HG03460 (cell line): Measurements from ENCODE around the gene SNX13.

Source experiments
- ATAC-seq: cut with Tn5 transposase; IDR thresholded peaks from one replicate; pipeline ENCODE4 v1.9.1; 2021; ENCODE audit not compliant: unreplicated experiment

SNX13 gene

DNA sequence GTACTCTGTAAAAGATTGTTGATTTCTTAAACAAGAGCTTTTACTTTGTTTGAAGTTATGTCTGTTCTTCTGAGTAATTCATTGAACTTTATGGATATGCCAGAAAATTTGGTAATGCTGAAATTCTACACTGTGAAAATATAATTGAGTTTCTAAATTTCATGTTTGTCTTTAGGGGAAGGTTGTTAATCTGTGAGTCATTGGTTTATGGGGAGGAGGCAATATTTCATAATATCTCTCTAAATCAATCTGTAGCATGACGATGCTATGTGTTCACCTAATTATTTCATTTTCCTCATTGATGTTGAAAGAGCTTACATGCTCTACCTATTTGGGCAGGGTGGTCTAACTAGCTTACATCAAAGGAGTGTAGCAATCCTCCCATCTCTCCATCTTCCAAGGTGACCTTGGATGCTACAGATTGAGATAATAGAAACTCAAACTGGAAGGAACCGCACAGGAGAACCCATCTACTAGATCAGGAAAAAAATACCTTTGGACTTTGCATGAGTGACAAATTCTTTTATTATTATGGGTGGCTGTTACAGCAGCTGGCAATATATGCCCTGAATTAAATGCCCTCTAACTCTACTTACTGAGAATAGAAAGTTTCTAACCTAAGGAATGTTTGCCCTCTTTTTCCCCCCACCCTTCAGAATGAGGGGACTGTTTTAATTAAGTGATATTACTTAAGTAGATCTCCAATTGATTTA is 8.4 kb upstream of the SNX13 start:
- ATAC-seq: no peak

DNA sequence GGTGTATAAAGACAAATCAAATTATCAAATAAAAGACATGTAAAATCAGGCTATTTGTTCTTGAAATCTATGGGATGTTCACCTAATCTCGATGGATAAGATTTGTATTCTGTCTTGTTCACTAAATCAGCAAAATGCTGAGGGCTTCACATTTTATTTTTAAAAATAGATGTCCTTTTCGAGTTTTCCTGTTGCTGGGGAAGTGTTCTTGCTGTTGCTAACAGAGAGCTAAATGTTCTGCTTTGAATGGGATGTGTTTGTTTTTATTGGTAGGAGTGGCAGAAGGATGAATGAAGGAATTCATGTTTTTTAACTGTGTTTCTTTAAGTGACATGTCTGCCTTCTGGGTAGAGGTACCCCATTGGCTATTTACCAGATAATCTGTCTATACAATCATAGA is 7.3 kb upstream of the SNX13 start:
- no peak for ATAC-seq

DNA sequence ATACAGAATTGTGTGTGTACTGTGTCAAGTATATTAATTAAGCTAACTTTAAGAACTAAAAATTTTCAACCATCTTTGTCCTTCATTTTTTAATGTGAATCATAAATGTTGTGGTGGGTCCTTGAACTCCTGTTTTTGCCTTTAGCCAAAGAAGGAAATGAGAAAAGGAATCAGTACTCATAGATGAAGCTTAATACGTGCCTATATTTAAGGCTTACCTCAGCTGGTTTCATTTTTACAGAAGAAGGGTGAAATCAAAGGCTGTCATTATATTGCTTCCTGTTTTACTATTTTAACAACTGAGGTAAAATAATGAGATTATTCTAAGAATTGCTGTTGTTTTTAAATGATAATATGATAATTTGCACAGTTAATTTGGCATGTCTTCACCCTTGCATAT is 6.3 kb upstream of the SNX13 start:
- ATAC-seq: no peak

DNA sequence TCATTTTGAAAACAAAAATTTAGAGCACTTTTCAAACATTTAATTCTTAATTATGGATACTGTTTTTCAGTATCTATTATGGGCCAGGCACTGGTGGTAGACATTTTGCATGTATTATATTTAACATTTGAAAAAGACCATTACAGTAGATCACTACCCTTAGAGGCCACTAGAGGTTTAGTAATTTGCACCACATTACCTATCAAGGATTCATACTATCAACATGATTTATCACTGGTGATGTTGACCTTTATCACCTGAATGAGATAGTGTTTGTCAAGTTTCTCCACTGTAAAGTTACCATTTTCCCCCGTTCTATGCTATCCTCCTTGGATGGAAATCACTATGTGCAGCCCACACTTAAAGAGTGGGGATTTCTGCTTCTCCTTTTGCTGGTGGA is 4.4 kb upstream of the SNX13 start:
- no peak for ATAC-seq

DNA sequence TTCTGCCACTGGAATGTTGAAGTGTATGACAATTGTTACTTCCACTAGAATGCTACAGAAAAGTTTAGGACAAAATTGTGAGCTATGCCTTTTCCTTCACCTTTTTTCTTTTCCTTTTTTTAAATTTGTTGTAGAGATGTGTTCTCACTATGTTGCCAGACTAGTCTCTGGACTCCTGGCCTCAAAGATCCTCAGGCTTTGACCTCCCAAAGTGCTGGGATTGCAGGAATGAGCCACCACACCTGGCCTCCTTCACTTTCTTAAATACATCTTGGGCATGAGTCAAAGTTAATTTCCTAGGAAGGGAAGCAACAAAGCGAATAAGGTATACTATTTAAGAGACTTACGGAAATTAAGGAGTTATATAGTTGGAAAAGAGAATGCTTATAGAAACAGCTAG is 2.7 kb upstream of the SNX13 start:
- no peak for ATAC-seq

DNA sequence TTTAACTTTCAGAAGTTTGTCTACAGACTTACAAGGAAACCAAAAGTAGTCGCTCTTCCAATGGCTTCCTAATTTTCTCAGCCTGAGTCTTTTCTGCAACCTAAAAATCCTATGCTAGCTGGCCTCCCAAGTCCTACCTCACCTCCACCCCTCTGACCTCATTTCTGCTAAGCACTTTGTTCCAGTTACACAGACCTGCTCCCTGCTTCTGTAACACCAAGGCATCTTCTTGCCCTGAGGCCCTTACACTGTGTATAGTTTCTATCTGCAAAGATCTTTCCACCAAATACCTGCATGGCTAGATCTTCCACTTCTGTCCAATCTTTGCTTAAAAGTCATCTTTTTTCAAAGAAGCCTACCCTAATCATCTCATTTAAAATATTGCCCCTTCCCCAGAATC is 1.9 kb upstream of the SNX13 start:
- no peak for ATAC-seq

DNA sequence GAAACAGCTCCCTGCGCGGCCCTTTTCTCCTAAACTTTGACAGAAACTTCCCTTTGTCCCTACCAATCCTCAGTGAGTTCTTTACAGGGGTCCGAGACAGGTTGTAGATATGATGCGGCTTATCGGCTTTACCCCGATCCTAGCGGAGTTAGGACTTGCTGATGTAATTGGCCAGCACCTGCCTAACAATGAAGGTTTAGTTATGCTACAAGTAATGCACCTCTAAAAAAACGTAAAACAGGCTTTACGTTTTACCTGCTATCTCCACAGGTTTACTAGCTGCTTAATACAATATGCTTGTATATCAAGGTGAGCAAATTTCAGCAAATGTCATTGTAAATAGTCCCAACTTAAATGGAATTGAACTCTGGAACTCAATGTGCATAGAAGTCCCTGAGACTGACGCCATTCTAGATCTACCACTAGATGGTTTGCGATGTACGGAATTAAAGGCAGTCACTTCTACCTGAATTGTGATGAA is 697 bp upstream of the SNX13 start:
- no peak for ATAC-seq

DNA sequence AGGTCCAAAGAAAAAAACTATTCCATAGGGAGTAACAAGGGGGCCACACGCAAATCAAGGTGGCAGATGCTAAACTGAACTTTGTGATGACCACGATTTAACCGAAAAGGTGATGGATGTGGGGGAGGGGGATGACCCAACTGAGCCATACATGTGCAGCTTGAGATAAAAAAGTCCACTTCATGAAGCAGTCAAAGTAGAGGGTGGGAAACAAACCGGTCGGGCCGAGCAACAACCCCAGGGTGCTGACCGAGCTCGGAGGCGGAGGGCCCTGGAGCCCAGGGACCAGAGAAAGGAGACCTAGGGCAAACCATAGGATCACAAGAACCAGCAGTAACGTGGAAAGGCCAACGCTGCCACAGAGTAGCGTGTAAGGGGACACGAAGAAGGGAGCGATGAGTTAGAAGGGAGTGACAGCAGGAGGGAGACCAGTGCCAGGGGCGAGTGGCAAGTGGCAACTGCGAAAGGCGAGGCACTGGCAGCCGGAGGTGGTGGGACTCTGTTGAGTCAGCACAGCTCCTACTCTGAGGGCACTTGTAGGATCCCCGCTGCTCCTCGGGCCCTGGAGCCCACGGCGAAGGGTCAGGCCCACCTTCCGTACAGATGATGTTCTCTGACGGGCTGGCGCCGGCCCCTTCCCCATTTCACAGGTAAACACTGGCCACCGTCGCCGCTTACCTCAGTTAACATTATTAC is 540 bp downstream of the SNX13 start:
- ATAC-seq: peak; percentile 42

DNA sequence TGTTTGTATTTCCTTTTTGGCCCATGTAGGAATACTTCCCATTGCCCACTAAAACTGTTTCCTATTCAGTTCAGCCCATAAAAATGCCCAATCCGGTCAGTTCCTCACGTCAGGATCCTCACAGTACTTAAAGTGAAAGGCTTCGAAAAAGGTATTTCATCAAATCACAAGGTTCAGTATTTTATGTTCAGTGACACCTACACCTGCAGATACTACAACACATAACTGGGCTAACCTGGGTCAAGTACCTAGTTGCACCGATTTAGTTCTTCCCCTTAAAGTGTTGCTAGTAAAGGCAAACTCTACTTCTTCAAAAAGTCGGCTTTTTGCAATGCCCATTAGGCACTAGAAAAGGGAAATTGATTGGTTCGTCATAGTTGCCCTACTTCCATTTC is 1.1 kb downstream of the SNX13 start:
- no peak for ATAC-seq

DNA sequence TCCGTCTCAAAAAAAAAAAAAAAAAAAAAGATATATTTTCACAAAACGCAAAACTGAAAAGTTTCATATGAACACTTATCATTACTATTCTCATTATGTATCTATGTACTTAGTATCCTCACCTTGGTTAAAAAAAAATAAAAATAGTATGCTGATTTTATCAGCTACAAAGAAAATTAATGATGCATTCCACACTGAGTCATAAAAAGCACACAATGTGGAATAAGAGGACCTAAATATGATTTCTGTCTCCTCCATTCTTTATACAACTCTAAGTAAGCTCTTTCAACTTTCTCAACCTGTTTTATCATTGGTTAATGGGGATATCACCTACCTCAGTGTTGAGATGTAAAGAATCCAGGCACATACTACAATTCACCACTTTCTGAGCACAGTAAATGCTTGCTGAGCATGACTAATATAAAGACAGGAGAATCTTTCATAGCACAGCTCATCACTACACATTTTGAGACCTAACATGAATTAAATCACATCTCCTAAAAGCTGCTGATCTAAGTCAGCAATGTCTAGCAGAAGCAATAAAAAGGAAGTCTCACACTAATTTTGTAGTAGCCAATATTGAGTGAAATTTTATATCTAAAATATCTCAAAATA is 2.7 kb downstream of the SNX13 start:
- no peak for ATAC-seq

DNA sequence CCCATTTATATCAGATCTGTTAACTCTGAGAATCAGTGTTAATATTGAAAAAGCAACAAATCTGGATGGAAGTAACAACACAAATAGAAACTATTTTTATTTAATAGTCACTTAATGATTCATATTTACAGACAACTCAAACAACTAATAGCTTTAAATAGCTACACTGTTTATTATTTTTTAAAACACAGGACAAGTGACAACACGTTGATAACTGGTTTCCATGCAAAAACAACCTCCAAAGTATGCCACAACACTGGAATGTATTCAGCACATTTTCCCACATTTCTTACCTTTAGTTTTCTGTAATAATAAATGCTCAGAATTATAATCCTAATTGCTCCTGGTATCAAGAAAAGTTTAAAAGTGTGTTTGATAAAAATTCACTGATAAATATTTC is 4.0 kb downstream of the SNX13 start:
- no peak for ATAC-seq

DNA sequence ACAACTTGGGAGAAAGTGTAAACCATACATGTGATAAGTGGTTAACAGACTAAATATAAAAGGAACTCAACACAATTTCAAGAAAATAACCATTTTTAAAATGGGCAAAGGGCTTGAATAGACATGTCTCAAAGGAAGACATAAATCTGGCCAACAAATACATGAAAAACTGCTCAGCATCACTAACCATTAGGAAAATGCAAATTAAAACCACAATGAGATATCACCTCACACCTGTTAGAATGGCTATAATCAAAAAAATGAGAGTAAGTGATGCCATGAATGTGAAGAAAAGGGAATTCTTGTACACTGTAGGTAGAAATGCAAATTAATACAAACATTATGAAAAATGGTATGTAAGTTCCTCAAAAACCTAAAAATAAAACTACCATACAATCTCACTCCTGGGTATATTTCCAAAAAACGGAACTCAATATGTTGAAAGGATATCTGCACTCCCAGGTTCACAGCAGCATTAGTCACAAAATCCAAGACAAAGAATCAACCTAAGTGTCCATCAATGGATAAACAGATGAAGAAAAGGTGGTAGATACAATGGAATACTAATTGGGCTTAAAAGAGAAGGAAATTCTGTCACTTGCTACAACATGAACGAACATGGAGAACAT is 5.6 kb downstream of the SNX13 start:
- no peak for ATAC-seq

DNA sequence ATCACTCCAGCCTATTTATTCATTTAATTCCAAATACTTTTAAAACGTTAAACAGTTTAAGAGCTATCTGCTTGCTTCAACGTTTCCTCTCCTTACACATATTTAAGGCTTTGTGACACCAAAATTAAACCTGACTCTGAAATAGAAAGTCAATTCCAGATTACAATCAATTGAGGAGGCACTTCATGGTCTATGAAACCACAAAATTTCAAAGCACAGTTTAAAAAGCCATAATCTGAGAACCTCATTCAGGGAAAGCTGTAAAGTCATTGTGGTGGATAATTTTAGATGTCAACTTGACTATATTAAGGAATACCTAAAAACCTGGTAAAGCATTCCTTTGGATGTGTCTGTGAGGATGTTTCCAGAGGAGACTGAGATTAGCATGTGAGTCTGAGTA is 6.2 kb downstream of the SNX13 start:
- no peak for ATAC-seq

DNA sequence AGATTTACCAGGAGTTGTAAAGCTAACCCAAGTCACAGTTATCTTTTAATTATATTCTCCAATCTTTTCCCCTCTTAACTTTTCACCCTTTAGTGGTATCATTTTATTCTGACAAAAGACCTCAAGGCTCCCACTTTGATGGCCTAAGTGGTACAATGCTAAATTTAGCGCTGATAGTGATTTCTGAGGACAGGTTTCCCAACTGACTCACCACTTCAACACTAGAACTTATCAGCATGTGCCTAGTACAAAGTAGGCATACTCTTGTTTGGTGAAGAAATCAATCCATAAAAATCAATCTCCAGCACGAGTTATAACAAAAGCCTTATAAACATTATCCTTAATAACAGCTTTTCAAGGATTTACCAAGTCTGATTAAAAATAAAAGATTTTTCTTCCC is 7.5 kb downstream of the SNX13 start:
- ATAC-seq: no peak

DNA sequence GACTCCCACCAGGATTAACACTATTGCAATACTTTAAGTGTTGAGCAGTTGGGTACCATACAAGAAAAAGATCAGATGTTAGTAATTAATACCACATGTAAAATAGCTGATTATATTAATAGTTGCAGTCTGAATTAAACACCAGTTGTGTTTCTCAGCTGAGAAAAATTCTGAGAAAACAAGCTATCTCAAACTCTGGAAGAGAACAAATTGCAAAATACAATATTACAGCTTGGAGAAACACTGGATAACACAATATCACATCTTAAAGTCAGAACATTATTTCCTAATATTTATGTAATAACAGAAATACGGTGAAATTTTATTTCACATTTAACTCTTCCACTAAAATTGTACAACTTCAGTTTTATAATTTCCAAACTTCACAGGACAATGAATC is 9.2 kb downstream of the SNX13 start:
- ATAC-seq: no peak

DNA sequence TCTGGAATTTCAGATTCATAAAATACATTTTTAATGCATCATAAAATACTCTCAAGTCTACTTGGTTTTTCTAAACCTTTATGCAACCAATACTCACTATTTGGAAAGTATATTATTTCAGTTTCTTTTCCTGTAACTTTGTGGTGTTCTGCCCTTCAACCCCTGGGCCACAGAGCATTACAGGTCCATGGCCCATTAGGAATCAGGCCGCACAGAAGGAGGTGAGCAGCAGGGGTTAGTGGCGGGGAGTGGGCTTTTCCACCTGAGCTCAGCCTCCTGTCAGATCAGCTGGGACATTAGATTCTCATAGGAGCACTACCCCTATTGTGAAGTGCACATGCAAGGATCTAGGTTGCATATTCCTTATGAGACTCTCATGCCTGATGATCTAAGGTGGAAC is 9.7 kb downstream of the SNX13 start:
- ATAC-seq: no peak

DNA sequence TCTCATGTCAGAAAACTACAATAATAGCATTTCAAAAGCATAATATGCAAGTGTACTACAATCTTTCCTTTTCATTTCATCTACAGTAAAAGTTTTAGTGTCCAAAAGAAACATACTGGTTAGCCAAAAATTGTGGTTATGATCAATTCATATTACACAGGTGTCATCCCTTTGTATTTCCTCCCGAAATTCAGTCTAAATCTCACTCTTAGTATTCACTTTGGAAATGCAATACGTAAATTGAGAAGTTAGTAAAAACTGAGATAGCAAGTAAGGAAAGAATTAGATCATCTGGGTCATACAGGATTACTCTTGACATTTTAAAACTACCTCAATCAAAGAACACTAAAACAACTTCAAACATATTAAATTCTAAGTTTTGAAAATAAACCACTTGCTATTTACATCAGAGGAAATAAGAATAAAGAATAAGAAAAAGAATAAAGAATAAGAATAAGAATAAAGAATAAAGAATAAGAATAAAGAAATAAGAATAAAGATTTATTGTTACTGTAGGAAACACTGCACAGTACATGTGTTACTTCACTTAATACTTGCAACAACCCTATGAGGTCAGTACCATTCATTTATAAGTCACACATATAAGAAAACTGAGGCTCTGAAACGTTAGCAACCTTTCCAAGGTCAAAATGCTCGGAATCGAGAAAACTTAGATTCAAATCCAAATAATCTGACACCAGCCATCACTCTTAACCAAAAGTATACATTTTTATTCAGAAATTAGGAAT is 10.5 kb downstream of the SNX13 start:
- no peak for ATAC-seq

DNA sequence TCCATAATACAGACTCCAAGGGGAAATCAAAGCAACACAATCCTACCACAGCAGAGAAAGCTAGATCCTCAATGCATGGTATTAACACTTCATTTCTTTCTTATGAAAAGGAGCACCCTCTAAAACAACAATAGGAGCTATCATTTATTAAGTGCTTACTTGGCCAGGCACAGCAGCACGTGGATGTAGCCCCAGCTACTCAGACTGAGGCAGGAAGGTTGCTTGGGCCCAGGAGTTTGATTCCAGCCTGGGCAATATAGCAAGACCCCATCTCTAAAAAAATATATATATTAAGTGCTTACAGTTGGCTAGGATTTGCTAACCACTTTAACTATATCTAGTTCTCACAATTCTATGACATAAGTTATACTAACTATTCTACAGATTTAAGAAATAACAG is 12.2 kb downstream of the SNX13 start:
- ATAC-seq: no peak

DNA sequence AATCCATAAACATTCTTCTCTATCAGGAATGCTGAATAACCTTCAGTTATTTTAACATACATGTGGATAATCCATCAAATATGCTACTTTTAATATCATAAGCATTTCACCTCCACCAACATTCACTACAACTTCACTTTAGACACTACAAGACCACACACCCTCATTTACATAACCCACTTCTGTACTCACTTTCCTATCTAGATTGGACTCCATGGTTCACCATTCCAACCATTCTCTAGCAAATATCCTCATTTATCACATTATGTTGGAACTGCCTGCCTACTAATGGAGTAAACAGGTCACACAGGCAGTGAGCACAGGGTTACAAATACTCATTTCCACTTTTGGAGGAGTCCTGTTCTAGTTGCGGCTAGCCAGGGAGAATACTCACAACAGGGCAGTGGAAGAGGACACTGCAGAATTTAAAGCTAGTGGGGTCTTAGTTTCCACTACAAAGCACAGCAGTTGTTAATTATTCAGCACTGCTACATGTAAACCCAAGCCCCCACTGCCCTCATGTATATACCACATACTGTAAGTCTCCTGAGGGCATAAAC is 18.4 kb downstream of the SNX13 start:
- no peak for ATAC-seq

DNA sequence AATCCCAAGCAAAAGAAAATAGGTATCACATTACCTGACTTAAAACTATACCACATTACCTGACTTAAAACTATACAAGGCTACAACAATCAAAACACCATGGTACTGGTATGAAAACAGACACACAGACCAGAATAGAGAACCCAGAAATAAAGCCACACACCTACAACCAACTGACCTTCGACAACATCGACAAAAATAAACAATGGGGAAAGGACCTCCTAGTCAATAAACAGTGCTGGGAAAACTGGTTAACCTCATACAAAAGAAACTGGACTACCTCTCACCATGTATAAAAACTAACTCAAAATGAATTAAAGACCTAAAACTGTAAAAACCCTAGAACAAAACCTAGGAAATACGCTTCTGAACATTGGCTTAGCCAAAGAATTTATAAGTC is 22.5 kb downstream of the SNX13 start:
- ATAC-seq: no peak

DNA sequence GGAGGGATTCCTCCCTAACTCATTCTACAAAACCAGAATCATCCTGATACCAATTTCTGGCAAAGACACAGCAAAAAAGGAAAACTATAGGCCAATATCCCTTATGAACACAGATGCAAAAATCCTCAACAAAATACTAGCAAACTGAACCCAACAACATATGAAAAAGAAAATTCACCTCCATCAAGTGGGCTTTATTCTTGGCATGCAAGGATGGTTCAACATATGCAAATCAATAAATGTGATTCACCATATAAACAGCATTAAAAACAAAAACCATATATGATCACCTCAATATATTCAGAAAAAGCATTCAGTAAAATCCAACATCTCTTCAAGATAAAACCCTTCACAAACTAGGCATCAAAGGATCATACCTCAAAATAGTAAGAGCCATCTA is 23.5 kb downstream of the SNX13 start:
- ATAC-seq: no peak
